Endothelial cell of umbilical vein (primary cell): ENCODE data around the gene APCDD1L. TPM values are rescaled to one million over a fixed set of nuclear protein-coding genes. Genes with fewer than 3 reads are reported as not detected.

ENCODE experiments used
- BruUV-seq: library from RNA; stranded (reverse); fragments of 400-500 nt; replicated peaks from 2 replicates; lab custom pipeline; 2021; lab: Mats Ljungman, UMichigan
- CTCF ChIA-PET: fragments of 300-600, 350-600 bp; sonication (Branson Sonifier 250); formaldehyde crosslinking; loops from one replicate; lab custom pipeline; 2021; ENCODE audit warnings: antibody characterized with exemption, inconsistent platforms; lab: Charles Lee
- POLR2A ChIA-PET: fragments of 300-600, 350-600 bp; sonication (Branson Sonifier 250); formaldehyde crosslinking; loops from one replicate; lab custom pipeline; 2021; ENCODE audit warnings: antibody characterized with exemption, inconsistent platforms; lab: Charles Lee
- DNase-seq: peaks from one replicate; pipeline ENCODE4 v3.0.0-alpha.2; 2011; ENCODE audit warnings: low read depth, low spot score
- FAIRE-seq: peaks from 2 replicates; lab custom pipeline; 2011; peaks lifted over from hg19 to GRCh38; lab: Jason Lieb, UNC
- H2AFZ ChIP-seq: 2 replicates; pipeline ENCODE4 v1.6.0; 2012; ENCODE audit warnings: low read depth, low read length, control low read depth, inconsistent platforms
- H3K27ac ChIP-seq: 2 replicates; pipeline ENCODE4 v1.5.1; 2011; ENCODE audit warnings: low read depth, mild to moderate bottlenecking, control low read depth, low read length, moderate library complexity; ENCODE audit not compliant: insufficient read depth
- H3K27me3 ChIP-seq, 2 experiments: 2 replicates each; pipeline versions ENCODE4 v1.6.0 to v1.6.1; 2011; ENCODE audit warnings: low read length in 2 of 2, mixed read lengths in 1 of 2; ENCODE audit not compliant: control insufficient read depth in 2 of 2, insufficient read depth in 2 of 2
- H3K36me3 ChIP-seq, 2 experiments: 2 replicates in 1 of 2; 3 replicates in 1 of 2; pipeline ENCODE4 v1.5.1; 2011; ENCODE audit warnings: low read length in 2 of 2, mild to moderate bottlenecking in 1 of 2, moderate library complexity in 1 of 2; ENCODE audit not compliant: control insufficient read depth in 2 of 2, insufficient read depth in 2 of 2; ENCODE audit errors: extremely low read depth in 1 of 2
- H3K4me1 ChIP-seq: 3 replicates; pipeline ENCODE4 v1.5.1; 2011; ENCODE audit warnings: mild to moderate bottlenecking, low read length; ENCODE audit not compliant: control insufficient read depth, insufficient read depth; ENCODE audit errors: extremely low read depth
- H3K4me2 ChIP-seq: 2 replicates; pipeline ENCODE4 v1.6.1; 2011; ENCODE audit warnings: low read length, control low read depth, mixed read lengths; ENCODE audit not compliant: insufficient read depth
- H3K4me3 ChIP-seq, 3 experiments: fragments of 200-600 bp in 1 of 3; sonication (generic), shearing (Covaris generic) in 1 of 3; replicated peaks in 1 of 3; 2 replicates each; pipeline ENCODE4 v1.5.1; 2011 to 2016; ENCODE audit warnings: control low read depth in 3 of 3, low read length in 3 of 3, mild to moderate bottlenecking in 2 of 3, inconsistent platforms in 1 of 3, low read depth in 1 of 3, moderate library complexity in 1 of 3; ENCODE audit not compliant: insufficient read depth in 1 of 3
- H3K79me2 ChIP-seq: 2 replicates; pipeline ENCODE4 v1.6.0; 2012; ENCODE audit warnings: low read length, inconsistent platforms; ENCODE audit not compliant: control insufficient read depth, insufficient read depth
- H3K9ac ChIP-seq: replicated peaks from 2 replicates; pipeline ENCODE3; 2011; ENCODE audit warnings: low read length, control low read depth; ENCODE audit not compliant: insufficient read depth; ENCODE audit errors: extremely low read depth
- H3K9me1 ChIP-seq: replicated peaks from 3 replicates; pipeline ENCODE4 v1.6.0; 2011; ENCODE audit warnings: mild to moderate bottlenecking, low read length; ENCODE audit not compliant: control insufficient read depth, insufficient read depth; ENCODE audit errors: extremely low read depth
- H3K9me3 ChIP-seq: replicated peaks from 2 replicates; pipeline ENCODE4 v1.5.1; 2012; ENCODE audit warnings: low read length, inconsistent platforms; ENCODE audit not compliant: control insufficient read depth, insufficient read depth
- H4K20me1 ChIP-seq: replicated peaks from 2 replicates; pipeline ENCODE3; 2011; ENCODE audit warnings: mild to moderate bottlenecking, low read length; ENCODE audit not compliant: control insufficient read depth, insufficient read depth; ENCODE audit errors: extremely low read depth
- CTCF ChIP-seq, 2 donors: IDR thresholded peaks; 1 replicate in 1 of 2; 2 replicates in 1 of 2; pipeline ENCODE4 v1.5.1; 2011; ENCODE audit warnings: low read length in 2 of 2, mild to moderate bottlenecking in 2 of 2, moderate library complexity in 2 of 2, control low read depth in 1 of 2, inconsistent platforms in 1 of 2, low read depth in 1 of 2; ENCODE audit not compliant: insufficient read depth in 1 of 2; ENCODE audit errors: extremely low read depth in 1 of 2
- EZH2 ChIP-seq: IDR thresholded peaks from 2 replicates; pipeline ENCODE4 v1.6.1; 2012; ENCODE audit warnings: borderline replicate concordance, low read depth, mild to moderate bottlenecking, moderate library complexity, low read length, inconsistent platforms; ENCODE audit not compliant: severe bottlenecking
- FOS ChIP-seq: IDR thresholded peaks from 2 replicates; pipeline ENCODE4 v1.6.1; 2011; ENCODE audit warnings: mild to moderate bottlenecking, low read length, moderate library complexity, borderline replicate concordance; ENCODE audit not compliant: insufficient read depth
- GATA2 ChIP-seq: IDR thresholded peaks from 2 replicates; pipeline ENCODE4 v1.7.0; 2011; ENCODE audit warnings: low read depth, mild to moderate bottlenecking, moderate library complexity, mixed read lengths, low read length; ENCODE audit not compliant: insufficient read length, insufficient read depth
- JUN ChIP-seq: IDR thresholded peaks from 2 replicates; pipeline ENCODE4 v1.6.1; 2011; ENCODE audit warnings: borderline replicate concordance, low read depth; ENCODE audit not compliant: insufficient read length, insufficient read depth
- MAX ChIP-seq: IDR thresholded peaks from 2 replicates; pipeline ENCODE4 v1.6.1; 2011; ENCODE audit not compliant: insufficient read depth, insufficient read length
- MYC ChIP-seq: IDR thresholded peaks from one replicate; pipeline ENCODE4 v1.6.1; 2011; ENCODE audit warnings: mild to moderate bottlenecking, low read depth, low read length
- POLR2A ChIP-seq: IDR thresholded peaks from 2 replicates; pipeline ENCODE4 v1.6.1; 2012; ENCODE audit warnings: low read depth, mild to moderate bottlenecking, control low read depth, low read length
- POLR2AphosphoS5 ChIP-seq: IDR thresholded peaks from 2 replicates; pipeline ENCODE4 v1.6.1; 2012; ENCODE audit warnings: low read depth, mild to moderate bottlenecking, control low read depth, low read length, moderate library complexity; ENCODE audit not compliant: insufficient read depth
- dilution Hi-C: fragments of 300-500 bp; cut with MboI; formaldehyde crosslinking; loops from one replicate; pipeline ENCODE4 v1.15.0; 2019; ENCODE audit warnings: low sequenced_read_pairs; ENCODE audit not compliant: extremely low pct_ligation_motif_present
- intact Hi-C: fragments of 100-400 bp; cut with micrococcal nuclease; formaldehyde crosslinking; loops from one replicate; pipeline ENCODE4 v1.10.0; 2022
- polyA plus RNA-seq, 4 experiments: library from polyadenylated mRNA; depleted of rRNA in 3 of 4; stranded (reverse) in 3 of 4; unstranded in 1 of 4; fragments of >200 nt; gene quantifications; 2 replicates each; pipeline versions ENCODE4 v1.2.1 to v1.2.3, GENCODE V29; 2011 to 2012; ENCODE audit warnings: missing spikeins in 1 of 4
- total RNA-seq: library from RNA; stranded (reverse); gene quantifications from 2 replicates; pipeline ENCODE4 v1.2.3, GENCODE V29; 2021

The APCDD1L gene
- total and polyA plus RNA-seq, 2 donors (not counting 3 experiments of a cell fraction or from before 2014, with no cell fraction given), result 0.17 to 1.4 TPM

GRCh38 chr20:58503668-58504067 lies 11.5 kb downstream of the APCDD1L start:
- Histone ChIP-seq H3K79me2 (no peaks in the 10 kb centered on the region), H4K20me1 (no peaks in the 10 kb centered on the region), H3K27ac (no peak overlapping the region), H3K9me3 (peaks cover 2% of the 10 kb centered on the region), H3K4me3 (no peak overlapping the region), H3K9me1 (no peaks in the 10 kb centered on the region), H3K9ac (no peak overlapping the region), H3K36me3 (no peaks in the 10 kb centered on the region), H3K4me1 (no peaks in the 10 kb centered on the region), H3K27me3 (no peaks in the 10 kb centered on the region), H2AFZ (no peak overlapping the region), H3K4me2 (no peak overlapping the region)
- no peak for FAIRE-seq
- ChIA-PET POLR2A (no interaction called here), CTCF (no interaction called here)
- intact Hi-C loops (no loop called here), dilution Hi-C loops (no loop called here)
- no peak for DNase-seq
- BruUV-seq, result no TSS peak
- no peak for TF ChIP-seq MYC
- no peak for TF ChIP-seq GATA2
- TF ChIP-seq POLR2A, result no peak
- TF ChIP-seq CTCF (IDR thresholded peaks at IDR 0.05; ENCODE audit: extremely low read depth in 1 of 2, insufficient read depth in 1 of 2, low read depth in 1 of 2, low read length in 2 of 2), result no peak
- no peak for TF ChIP-seq MAX
- no peak for TF ChIP-seq EZH2
- no peak for TF ChIP-seq JUN
- no peak for TF ChIP-seq FOS
- TF ChIP-seq POLR2AphosphoS5, result no peak
